Tibial artery (tissue), 4 donors: ENCODE measurements around the gene TRPM3.

Experiments
- DNase-seq, 2 donors: peaks; one replicate each; pipeline ENCODE4 v3.0.0-alpha.2; 2019
- H3K27ac ChIP-seq, 2 donors: fragments of 200-600 bp; sonication (generic) in 1 of 2; 1 replicate in 1 of 2; 2 replicates in 1 of 2; pipeline ENCODE4 v1.5.1; 2018 to 2019; ENCODE audit warnings: mild to moderate bottlenecking in 1 of 2
- H3K27me3 ChIP-seq, 2 donors: fragments of 200-600 bp; sonication (generic) in 1 of 2; one replicate each; pipeline versions ENCODE4 v1.5.1 to v1.6.0; 2016 to 2019
- H3K36me3 ChIP-seq, 3 donors: fragments of 200-600 bp; sonication (generic) in 2 of 3; one replicate each; pipeline ENCODE4 v1.5.1; 2016 to 2019; ENCODE audit warnings: mild to moderate bottlenecking in 2 of 3
- H3K4me1 ChIP-seq, 4 donors: fragments of 200-600 bp; sonication (generic) in 2 of 4; 1 replicate in 3 of 4; 2 replicates in 1 of 4; pipeline ENCODE4 v1.5.1; 2016 to 2019
- H3K4me3 ChIP-seq, 2 donors: fragments of 200-600 bp; sonication (generic) in 1 of 2; 1 replicate in 1 of 2; 2 replicates in 1 of 2; pipeline ENCODE4 v1.5.1; 2018 to 2019; ENCODE audit warnings: mild to moderate bottlenecking in 2 of 2
- H3K9me3 ChIP-seq, 3 donors: fragments of 200-600 bp; sonication (generic) in 1 of 3; one replicate each; pipeline ENCODE4 v1.5.1; 2016 to 2019
- intact Hi-C: fragments of 100-400 bp; cut with DNase I; formaldehyde crosslinking; loops from one replicate; pipeline ENCODE4 v1.15.0; 2023; ENCODE audit warnings: low total_unique reads
- TF ChIP-seq, protein P1 (sequence below), 2 experiments: fragments of 200-600 bp in 1 of 2; fragments of 450-650 bp in 1 of 2; IDR thresholded peaks; one replicate each; pipeline ENCODE4 v1.5.1; 2017 to 2019; ENCODE audit warnings: antibody characterized with exemption in 2 of 2, mild to moderate bottlenecking in 1 of 2, moderate library complexity in 1 of 2

Gene TRPM3

GRCh38 chr9:70597886-70598285, 523.5 kb downstream of the TRPM3 start:
- no peaks in the 10 kb centered on the region for H3K9me3 ChIP-seq
- TF ChIP-seq, protein P1, sequence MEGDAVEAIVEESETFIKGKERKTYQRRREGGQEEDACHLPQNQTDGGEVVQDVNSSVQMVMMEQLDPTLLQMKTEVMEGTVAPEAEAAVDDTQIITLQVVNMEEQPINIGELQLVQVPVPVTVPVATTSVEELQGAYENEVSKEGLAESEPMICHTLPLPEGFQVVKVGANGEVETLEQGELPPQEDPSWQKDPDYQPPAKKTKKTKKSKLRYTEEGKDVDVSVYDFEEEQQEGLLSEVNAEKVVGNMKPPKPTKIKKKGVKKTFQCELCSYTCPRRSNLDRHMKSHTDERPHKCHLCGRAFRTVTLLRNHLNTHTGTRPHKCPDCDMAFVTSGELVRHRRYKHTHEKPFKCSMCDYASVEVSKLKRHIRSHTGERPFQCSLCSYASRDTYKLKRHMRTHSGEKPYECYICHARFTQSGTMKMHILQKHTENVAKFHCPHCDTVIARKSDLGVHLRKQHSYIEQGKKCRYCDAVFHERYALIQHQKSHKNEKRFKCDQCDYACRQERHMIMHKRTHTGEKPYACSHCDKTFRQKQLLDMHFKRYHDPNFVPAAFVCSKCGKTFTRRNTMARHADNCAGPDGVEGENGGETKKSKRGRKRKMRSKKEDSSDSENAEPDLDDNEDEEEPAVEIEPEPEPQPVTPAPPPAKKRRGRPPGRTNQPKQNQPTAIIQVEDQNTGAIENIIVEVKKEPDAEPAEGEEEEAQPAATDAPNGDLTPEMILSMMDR (IDR thresholded peaks at IDR 0.05): no peak
- no peak overlapping the region for H3K4me3 ChIP-seq
- H3K27ac ChIP-seq: peak overlapping the region in 1 of 2 donors; percentile 6
- no peak for DNase-seq
- intact Hi-C loops: no loop called here
- no peaks in the 10 kb centered on the region for H3K36me3 ChIP-seq
- H3K4me1 ChIP-seq: peaks cover 0 to 46% (median 27%) of the 10 kb centered on the region in 4 donors
- H3K27me3 ChIP-seq: no peaks in the 10 kb centered on the region

GRCh38 chr9:70595211-70595610, 526.2 kb downstream of the TRPM3 start:
- Histone ChIP-seq H3K4me1 (peaks cover 0 to 32% (median 12%) of the 10 kb centered on the region in 4 donors), H3K9me3 (no peaks in the 10 kb centered on the region), H3K27me3 (no peaks in the 10 kb centered on the region), H3K4me3 (no peak overlapping the region), H3K27ac (peak overlapping the region; percentile 47 to 48), H3K36me3 (no peaks in the 10 kb centered on the region)
- intact Hi-C loops: no loop called here
- TF ChIP-seq, protein P1 (IDR thresholded peaks at IDR 0.05): no peak
- DNase-seq: no peak

- H3K4me1 ChIP-seq: peaks cover 0 to 35% (median 11%) of the 10 kb centered on the region in 4 donors
- peak overlapping the region; percentile 47 to 48 for H3K27ac ChIP-seq
- TF ChIP-seq, protein P1 (IDR thresholded peaks at IDR 0.05): no peak
- no peaks in the 10 kb centered on the region for H3K36me3 ChIP-seq
- no peak overlapping the region for H3K4me3 ChIP-seq
- intact Hi-C loops: no loop called here
- H3K9me3 ChIP-seq: no peaks in the 10 kb centered on the region
- DNase-seq: no peak
- no peaks in the 10 kb centered on the region for H3K27me3 ChIP-seq
Observed at GRCh38 chr9:70594386-70594944, 527.0 kb downstream of the TRPM3 start.

DNA sequence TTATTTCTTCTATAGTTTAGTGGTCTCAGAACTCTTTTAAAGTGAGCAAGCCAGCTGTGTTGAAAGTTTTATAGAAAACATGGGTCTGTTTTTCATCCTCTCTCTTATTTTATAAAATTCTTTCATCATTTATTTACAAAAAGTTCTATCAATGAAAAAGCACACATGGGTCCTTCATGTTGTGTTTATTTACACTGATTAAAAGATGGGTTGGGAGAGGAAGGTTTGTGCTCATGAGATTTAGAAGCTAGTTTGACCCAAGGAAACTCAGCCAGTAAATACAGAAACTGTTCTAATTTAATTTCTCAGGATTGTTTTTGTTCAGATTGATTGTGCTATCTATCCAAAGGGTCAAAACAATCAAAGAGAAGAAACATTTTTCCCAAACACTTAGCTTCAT, 528.2 kb downstream of the TRPM3 start:
- Histone ChIP-seq H3K4me1 (peaks cover 0 to 48% (median 19%) of the 10 kb centered on the region in 4 donors), H3K9me3 (no peaks in the 10 kb centered on the region), H3K36me3 (no peaks in the 10 kb centered on the region), H3K27ac (peak overlapping the region; percentile 5 to 17), H3K4me3 (no peak overlapping the region), H3K27me3 (no peaks in the 10 kb centered on the region)
- DNase-seq: no peak
- TF ChIP-seq, protein P1 (IDR thresholded peaks at IDR 0.05): no peak
- intact Hi-C loops: no loop called here

GRCh38 chr9:70590315-70590677, 531.1 kb downstream of the TRPM3 start:
- TF ChIP-seq, protein P1 (IDR thresholded peaks at IDR 0.05): no peak
- no peaks in the 10 kb centered on the region for H3K36me3 ChIP-seq
- H3K9me3 ChIP-seq: no peaks in the 10 kb centered on the region
- H3K4me3 ChIP-seq: peak overlapping the region in 1 of 2 donors; percentile 11
- peak overlapping the region; percentile 79 for H3K27ac ChIP-seq
- DNase-seq: no peak
- no peaks in the 10 kb centered on the region for H3K27me3 ChIP-seq
- peaks cover 0 to 72% (median 39%) of the 10 kb centered on the region in 4 donors for H3K4me1 ChIP-seq
- intact Hi-C loops: no loop called here
